Pons (tissue), 1 donor: Measurements from ENCODE around the gene ZFP36L2.

Experiments used
- DNase-seq: peaks from one replicate; pipeline ENCODE4 v3.0.0-alpha.2; 2016; ENCODE audit warnings: low spot score

ZFP36L2 gene

GRCh38 chr2:43248621-43249020 is 22.2 kb upstream of the ZFP36L2 start:
- DNase-seq, result no peak

GRCh38 chr2:43246641-43247040 is 20.2 kb upstream of the ZFP36L2 start:
- DNase-seq, result no peak

- DNase-seq, result no peak
Measured at GRCh38 chr2:43241558-43241957, 15.2 kb upstream of the ZFP36L2 start.

GRCh38 chr2:43240766-43241150 is 14.4 kb upstream of the ZFP36L2 start:
- DNase-seq, result no peak

GRCh38 chr2:43239981-43240765 is 13.8 kb upstream of the ZFP36L2 start:
- DNase-seq, result peak; percentile 67

- no peak for DNase-seq
Measured at GRCh38 chr2:43238813-43239212, 12.4 kb upstream of the ZFP36L2 start.

- DNase-seq, result no peak
Measured at GRCh38 chr2:43238176-43238575, 11.8 kb upstream of the ZFP36L2 start.

- peak; percentile 64 for DNase-seq
Measured at GRCh38 chr2:43233218-43234212, 7.1 kb upstream of the ZFP36L2 start.

GRCh38 chr2:43230951-43231827 is 4.8 kb upstream of the ZFP36L2 start:
- DNase-seq, result no peak

- DNase-seq, result no peak
Measured at GRCh38 chr2:43230351-43230885, 4.0 kb upstream of the ZFP36L2 start.

GRCh38 chr2:43228756-43229659 is 2.6 kb upstream of the ZFP36L2 start:
- no peak for DNase-seq

GRCh38 chr2:43228321-43228751 is 1.9 kb upstream of the ZFP36L2 start:
- DNase-seq, result peak; percentile 42

- DNase-seq, result peak; percentile 85
Measured at GRCh38 chr2:43227830-43228281, 1.4 kb upstream of the ZFP36L2 start.

- peak; percentile 92 for DNase-seq
Measured at GRCh38 chr2:43226955-43227829, 786 bp upstream of the ZFP36L2 start.

- peak; percentile 51 for DNase-seq
Measured at GRCh38 chr2:43225788-43226557, 433 bp downstream of the ZFP36L2 start.

GRCh38 chr2:43225093-43225787 is 1.2 kb downstream of the ZFP36L2 start:
- DNase-seq, result no peak

GRCh38 chr2:43224571-43225092 is 1.8 kb downstream of the ZFP36L2 start:
- no peak for DNase-seq

GRCh38 chr2:43224131-43224570 is 2.3 kb downstream of the ZFP36L2 start:
- DNase-seq, result peak; percentile 56
